ENCODE results near the gene DNM3.

The DNM3 gene

DNA sequence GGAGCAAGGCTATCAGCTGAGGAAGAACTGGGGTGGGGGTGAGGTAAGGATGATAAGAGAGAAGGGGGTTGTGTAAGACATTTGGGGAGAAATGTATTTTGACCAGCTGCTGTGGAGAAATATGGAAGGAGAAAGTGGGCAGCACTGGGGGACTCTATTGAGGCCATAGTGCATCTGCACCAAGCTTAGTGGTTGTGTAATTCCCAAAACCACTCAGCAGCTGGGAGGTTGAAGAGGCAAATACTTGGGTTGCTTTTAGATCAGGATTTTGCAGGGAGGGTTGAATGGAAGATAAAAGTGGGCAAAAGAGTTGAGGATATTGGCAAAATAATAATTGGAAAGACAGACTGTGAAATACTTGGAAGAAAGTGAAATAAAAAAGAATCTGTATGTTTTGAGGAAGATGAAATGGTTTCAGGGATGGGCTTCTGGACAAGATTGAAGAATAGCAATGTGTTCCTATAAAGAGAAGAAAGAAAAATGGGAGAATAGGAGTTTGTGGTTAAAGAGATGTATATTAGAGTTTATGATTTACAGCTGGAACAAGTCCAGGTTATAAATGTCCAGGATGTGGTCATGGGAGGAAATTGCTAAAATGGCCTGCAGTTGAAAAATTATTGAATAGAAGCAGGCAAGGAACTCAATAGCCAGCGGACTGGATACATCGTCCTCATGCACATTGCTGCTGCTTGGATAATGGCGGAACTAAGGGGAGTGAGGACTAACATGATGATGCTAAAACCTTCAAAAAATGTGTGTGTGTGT lies 162.7 kb downstream of the DNM3 start:
- TF ChIP-seq EZH2phosphoT487 (IDR thresholded peaks at IDR 0.05; ENCODE audit: borderline replicate concordance, low read length) (no peak), CTCF (IDR thresholded peaks at IDR 0.05; ENCODE audit: low read depth, low read length, poor library complexity, severe bottlenecking) (no peak)
- Histone ChIP-seq H3F3A (ENCODE audit: control insufficient read depth, insufficient read depth) (no peaks in the 10 kb centered on the region), H3K4me1 (ENCODE audit: control insufficient read depth, low read length) (no peaks in the 10 kb centered on the region), H3K9me3 (ENCODE audit: control insufficient read depth, insufficient read depth, low read length) (no peaks in the 10 kb centered on the region), H3K27ac (ENCODE audit: low read depth, low read length) (no peak overlapping the region), H3K27me3 (ENCODE audit: control insufficient read depth, low read length) (no peaks in the 10 kb centered on the region), H3K4me3 (ENCODE audit: low read length) (no peak overlapping the region), H3K4me2 (ENCODE audit: low read length) (no peak overlapping the region), H4K20me1 (ENCODE audit: control insufficient read depth, insufficient read depth, low read depth, low read length) (no peaks in the 10 kb centered on the region), H3K79me2 (ENCODE audit: control insufficient read depth, low read length) (no peaks in the 10 kb centered on the region), H3K9me2 (replicated peaks; ENCODE audit: control insufficient read depth, low read length) (no peaks in the 10 kb centered on the region), H3K36me3 (ENCODE audit: control insufficient read depth, low read length) (no peaks in the 10 kb centered on the region)

DNA sequence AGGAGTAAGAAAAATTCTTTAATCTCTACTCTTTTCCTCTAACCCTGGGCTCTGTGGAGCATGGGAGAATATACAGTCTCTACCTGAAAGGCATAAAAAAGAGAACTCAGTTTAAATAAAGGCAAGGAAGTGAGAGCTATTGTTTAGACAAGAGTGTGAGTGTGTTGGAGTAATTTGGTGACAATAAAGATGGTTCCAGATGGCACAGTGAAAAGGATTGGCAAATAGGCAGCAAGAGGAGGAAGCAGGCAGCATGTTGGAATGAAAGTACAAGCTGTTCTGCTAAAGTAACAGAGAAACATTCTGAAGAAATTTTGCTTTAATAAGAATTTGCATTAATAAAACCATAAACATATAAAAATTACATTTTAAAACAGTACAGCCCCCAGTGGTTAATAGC lies 163.4 kb downstream of the DNM3 start:
- Histone ChIP-seq H4K20me1 (ENCODE audit: control insufficient read depth, insufficient read depth, low read depth, low read length) (no peaks in the 10 kb centered on the region), H3K27me3 (ENCODE audit: control insufficient read depth, low read length) (no peaks in the 10 kb centered on the region)

GRCh38 chr1:172005856-172006255 lies 164.6 kb downstream of the DNM3 start:
- H3K27me3 ChIP-seq (ENCODE audit: control insufficient read depth, low read length): no peaks in the 10 kb centered on the region
- H3K9me2 ChIP-seq (replicated peaks; ENCODE audit: control insufficient read depth, low read length): no peaks in the 10 kb centered on the region
- H3K4me2 ChIP-seq (ENCODE audit: low read length): no peak overlapping the region
- no peaks in the 10 kb centered on the region for H4K20me1 ChIP-seq (ENCODE audit: control insufficient read depth, insufficient read depth, low read depth, low read length)
- 0 out of 2 replicates have a peak, but pooled peaks cover 4% of the 10 kb centered on the region for H3K9me3 ChIP-seq (ENCODE audit: control insufficient read depth, insufficient read depth, low read length)
- H3F3A ChIP-seq (ENCODE audit: control insufficient read depth, insufficient read depth): no peaks in the 10 kb centered on the region
- H3K4me1 ChIP-seq (ENCODE audit: control insufficient read depth, low read length): no peaks in the 10 kb centered on the region
- no peaks in the 10 kb centered on the region for H3K79me2 ChIP-seq (ENCODE audit: control insufficient read depth, low read length)
- H3K27ac ChIP-seq (ENCODE audit: low read depth, low read length): no peak overlapping the region
- TF ChIP-seq EZH2phosphoT487 (IDR thresholded peaks at IDR 0.05; ENCODE audit: borderline replicate concordance, low read length): no peak
- no peak overlapping the region for H3K4me3 ChIP-seq (ENCODE audit: low read length)
- no peaks in the 10 kb centered on the region for H3K36me3 ChIP-seq (ENCODE audit: control insufficient read depth, low read length)

More for the DNA sequence above, 163.4 kb downstream of the DNM3 start:
- Histone ChIP-seq H3F3A (ENCODE audit: control insufficient read depth, insufficient read depth) (no peaks in the 10 kb centered on the region), H3K9me2 (replicated peaks; ENCODE audit: control insufficient read depth, low read length) (no peaks in the 10 kb centered on the region), H3K4me2 (ENCODE audit: low read length) (no peak overlapping the region), H3K79me2 (ENCODE audit: control insufficient read depth, low read length) (no peaks in the 10 kb centered on the region), H3K27ac (ENCODE audit: low read depth, low read length) (no peak overlapping the region), H3K4me1 (ENCODE audit: control insufficient read depth, low read length) (no peaks in the 10 kb centered on the region), H3K36me3 (ENCODE audit: control insufficient read depth, low read length) (no peaks in the 10 kb centered on the region), H3K9me3 (ENCODE audit: control insufficient read depth, insufficient read depth, low read length) (no peaks in the 10 kb centered on the region), H3K4me3 (ENCODE audit: low read length) (no peak overlapping the region)
- no peak for TF ChIP-seq CTCF (IDR thresholded peaks at IDR 0.05; ENCODE audit: low read depth, low read length, poor library complexity, severe bottlenecking)
- TF ChIP-seq EZH2phosphoT487 (IDR thresholded peaks at IDR 0.05; ENCODE audit: borderline replicate concordance, low read length): no peak

- no peaks in the 10 kb centered on the region for H3K27me3 ChIP-seq (ENCODE audit: control insufficient read depth, low read length)
- no peaks in the 10 kb centered on the region for H4K20me1 ChIP-seq (ENCODE audit: control insufficient read depth, insufficient read depth, low read depth, low read length)
- no peak overlapping the region for H3K4me3 ChIP-seq (ENCODE audit: low read length)
- no peak for TF ChIP-seq CTCF (IDR thresholded peaks at IDR 0.05; ENCODE audit: low read depth, low read length, poor library complexity, severe bottlenecking)
- TF ChIP-seq EZH2phosphoT487 (IDR thresholded peaks at IDR 0.05; ENCODE audit: borderline replicate concordance, low read length): no peak
- no peak overlapping the region for H3K4me2 ChIP-seq (ENCODE audit: low read length)
- H3K9me3 ChIP-seq (ENCODE audit: control insufficient read depth, insufficient read depth, low read length): peaks cover 5% of the 10 kb centered on the region; the same call in 1 of the 2 replicates
- H3K27ac ChIP-seq (ENCODE audit: low read depth, low read length): no peak overlapping the region
- no peaks in the 10 kb centered on the region for H3K4me1 ChIP-seq (ENCODE audit: control insufficient read depth, low read length)
- no peaks in the 10 kb centered on the region for H3F3A ChIP-seq (ENCODE audit: control insufficient read depth, insufficient read depth)
- H3K36me3 ChIP-seq (ENCODE audit: control insufficient read depth, low read length): no peaks in the 10 kb centered on the region
- no peaks in the 10 kb centered on the region for H3K9me2 ChIP-seq (replicated peaks; ENCODE audit: control insufficient read depth, low read length)
- no peaks in the 10 kb centered on the region for H3K79me2 ChIP-seq (ENCODE audit: control insufficient read depth, low read length)
These were observed 165.4 kb downstream of the DNM3 start for GRCh38 chr1:172006660-172007059.

Data from DOHH2 (cell line).